HepG2 (cell line): ENCODE measurements around the gene MXD3. TPM values are rescaled to one million over a fixed set of nuclear protein-coding genes. Genes with fewer than 3 reads are reported as not detected.
A peak's percentile ranks its signal among the peaks of the same experiment; 100 is the strongest.

Experiments
- CSRNP1 ChIP-seq: sonication (generic); formaldehyde crosslinking; IDR thresholded peaks from 2 replicates; pipeline ENCODE4 v1.8.1; 2023; ENCODE audit warnings: mild to moderate bottlenecking, missing genetic modification reagents
- DPF2 ChIP-seq: sonication (generic); formaldehyde crosslinking; IDR thresholded peaks from 2 replicates; pipeline ENCODE4 v1.4.0; 2020; ENCODE audit warnings: mild to moderate bottlenecking, low read depth, missing genetic modification reagents, borderline replicate concordance
- ELK4 ChIP-seq: sonication (generic); formaldehyde crosslinking; IDR thresholded peaks from 2 replicates; pipeline ENCODE4 v1.9.0; 2021; ENCODE audit warnings: missing genetic modification reagents, borderline replicate concordance
- EP300 ChIP-seq, 3 experiments: sonication (generic) in 1 of 3; formaldehyde crosslinking in 1 of 3; IDR thresholded peaks; 2 replicates each; pipeline versions ENCODE4 v1.5.1 to v1.6.1; 2011 to 2020; ENCODE audit warnings: low read depth in 2 of 3, low read length in 2 of 3, borderline replicate concordance in 1 of 3, improper control_type of control experiment in 1 of 3, mild to moderate bottlenecking in 1 of 3, missing genetic modification reagents in 1 of 3, moderate library complexity in 1 of 3
- FOXA3 ChIP-seq: IDR thresholded peaks from 2 replicates; pipeline ENCODE4 v1.6.1; 2016; ENCODE audit warnings: missing genetic modification reagents, missing compliant biosample characterization
- FOXJ3 ChIP-seq: sonication (generic); formaldehyde crosslinking; IDR thresholded peaks from 2 replicates; pipeline ENCODE4 v1.4.0; 2020; ENCODE audit warnings: missing genetic modification reagents, mild to moderate bottlenecking, borderline replicate concordance
- MXI1 ChIP-seq: IDR thresholded peaks from 3 replicates; pipeline ENCODE4 v1.6.1; 2012; ENCODE audit warnings: low read depth, low read length, inconsistent platforms, borderline replicate concordance
- SOX5 ChIP-seq: IDR thresholded peaks from 2 replicates; pipeline ENCODE4 v1.6.1; 2016; ENCODE audit warnings: borderline replicate concordance
- ZNF570 ChIP-seq: sonication (generic); formaldehyde crosslinking; IDR thresholded peaks from 2 replicates; pipeline ENCODE4 v1.4.0; 2020; ENCODE audit warnings: mild to moderate bottlenecking, missing genetic modification reagents, borderline replicate concordance
- polyA plus RNA-seq, 8 experiments: library from polyadenylated mRNA; depleted of rRNA in 3 of 8; stranded (reverse) in 7 of 8; unstranded in 1 of 8; fragments of >200 nt; fragmentation: Illumina TruSeq in 4 of 8; extraction: Trizol in 4 of 8; gene quantifications; 2 replicates each; pipeline versions ENCODE4 v1.2.1 to v1.2.3, GENCODE V29; 2011 to 2016; ENCODE audit warnings: low read depth in 4 of 8, missing spikeins in 1 of 8, mixed read lengths in 1 of 8; ENCODE audit not compliant: insufficient read depth in 1 of 8
- total RNA-seq, 5 experiments: library from RNA; depleted of rRNA; stranded (reverse); fragments of >200 nt; fragmentation: Illumina TruSeq; extraction: Trizol; gene quantifications; 2 replicates each; pipeline ENCODE4 v1.2.3, GENCODE V29; 2016; ENCODE audit warnings: low read depth in 1 of 5
- TF ChIP-seq, protein P1 (sequence below): IDR thresholded peaks from 2 replicates; pipeline ENCODE4 v1.6.1; 2012; ENCODE audit warnings: low read length, improper control_type of control experiment
- TF ChIP-seq, protein P2 (sequence below): IDR thresholded peaks from 2 replicates; pipeline ENCODE4 v1.6.1; 2016; ENCODE audit warnings: missing genetic modification reagents, missing compliant biosample characterization
- TF ChIP-seq, protein P3 (sequence below): sonication (generic); formaldehyde crosslinking; IDR thresholded peaks from 2 replicates; pipeline ENCODE4 v1.5.0; 2020; ENCODE audit warnings: mild to moderate bottlenecking, missing genetic modification reagents
- TF ChIP-seq, protein P4 (sequence below): sonication (generic); formaldehyde crosslinking; IDR thresholded peaks from 2 replicates; pipeline ENCODE4 v1.4.0; 2020; ENCODE audit warnings: low read depth, mild to moderate bottlenecking, missing genetic modification reagents
- TF ChIP-seq, protein P5 (sequence below): sonication (generic); formaldehyde crosslinking; conservative IDR thresholded peaks from 2 replicates; pipeline ENCODE4 v1.8.0; 2022; ENCODE audit warnings: missing genetic modification reagents

Gene MXD3
- total and polyA plus RNA-seq, 2 of the 13 experiments (the other 11 are each of a cell fraction or from before 2014, with no cell fraction given): 10.5 to 12.8 TPM

- TF ChIP-seq, protein P1, sequence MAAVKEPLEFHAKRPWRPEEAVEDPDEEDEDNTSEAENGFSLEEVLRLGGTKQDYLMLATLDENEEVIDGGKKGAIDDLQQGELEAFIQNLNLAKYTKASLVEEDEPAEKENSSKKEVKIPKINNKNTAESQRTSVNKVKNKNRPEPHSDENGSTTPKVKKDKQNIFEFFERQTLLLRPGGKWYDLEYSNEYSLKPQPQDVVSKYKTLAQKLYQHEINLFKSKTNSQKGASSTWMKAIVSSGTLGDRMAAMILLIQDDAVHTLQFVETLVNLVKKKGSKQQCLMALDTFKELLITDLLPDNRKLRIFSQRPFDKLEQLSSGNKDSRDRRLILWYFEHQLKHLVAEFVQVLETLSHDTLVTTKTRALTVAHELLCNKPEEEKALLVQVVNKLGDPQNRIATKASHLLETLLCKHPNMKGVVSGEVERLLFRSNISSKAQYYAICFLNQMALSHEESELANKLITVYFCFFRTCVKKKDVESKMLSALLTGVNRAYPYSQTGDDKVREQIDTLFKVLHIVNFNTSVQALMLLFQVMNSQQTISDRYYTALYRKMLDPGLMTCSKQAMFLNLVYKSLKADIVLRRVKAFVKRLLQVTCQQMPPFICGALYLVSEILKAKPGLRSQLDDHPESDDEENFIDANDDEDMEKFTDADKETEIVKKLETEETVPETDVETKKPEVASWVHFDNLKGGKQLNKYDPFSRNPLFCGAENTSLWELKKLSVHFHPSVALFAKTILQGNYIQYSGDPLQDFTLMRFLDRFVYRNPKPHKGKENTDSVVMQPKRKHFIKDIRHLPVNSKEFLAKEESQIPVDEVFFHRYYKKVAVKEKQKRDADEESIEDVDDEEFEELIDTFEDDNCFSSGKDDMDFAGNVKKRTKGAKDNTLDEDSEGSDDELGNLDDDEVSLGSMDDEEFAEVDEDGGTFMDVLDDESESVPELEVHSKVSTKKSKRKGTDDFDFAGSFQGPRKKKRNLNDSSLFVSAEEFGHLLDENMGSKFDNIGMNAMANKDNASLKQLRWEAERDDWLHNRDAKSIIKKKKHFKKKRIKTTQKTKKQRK: no peak
- TF ChIP-seq, protein P2, sequence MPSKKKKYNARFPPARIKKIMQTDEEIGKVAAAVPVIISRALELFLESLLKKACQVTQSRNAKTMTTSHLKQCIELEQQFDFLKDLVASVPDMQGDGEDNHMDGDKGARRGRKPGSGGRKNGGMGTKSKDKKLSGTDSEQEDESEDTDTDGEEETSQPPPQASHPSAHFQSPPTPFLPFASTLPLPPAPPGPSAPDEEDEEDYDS: no peak
- TF ChIP-seq MXI1 (peak; percentile 36; the same call in 1 of the 3 replicates), FOXJ3 (CRISPR knock-in tag) (peak; percentile 73; the same call in 1 of the 2 replicates), SOX5 (CRISPR knock-in tag) (peak; percentile 97), ELK4 (CRISPR knock-in tag) (no peak), FOXA3 (CRISPR knock-in tag) (peak; percentile 45; the same call in 1 of the 2 replicates), EP300 (IDR thresholded peaks at IDR 0.05; ENCODE audit: low read depth in 2 of 2, low read length in 2 of 2) (peak; percentile 66 to 68; a peak in 3 of 4 replicates), EP300 (CRISPR knock-in tag; IDR thresholded peaks at IDR 0.05; ENCODE audit: borderline replicate concordance) (0 out of 2 replicates have a peak, but pooled peaks have one; percentile 12), DPF2 (CRISPR knock-in tag) (0 out of 2 replicates have a peak, but pooled peaks have one; percentile 51), CSRNP1 (CRISPR knock-in tag) (no peak), ZNF570 (CRISPR knock-in tag) (no peak)
- TF ChIP-seq, protein P3, sequence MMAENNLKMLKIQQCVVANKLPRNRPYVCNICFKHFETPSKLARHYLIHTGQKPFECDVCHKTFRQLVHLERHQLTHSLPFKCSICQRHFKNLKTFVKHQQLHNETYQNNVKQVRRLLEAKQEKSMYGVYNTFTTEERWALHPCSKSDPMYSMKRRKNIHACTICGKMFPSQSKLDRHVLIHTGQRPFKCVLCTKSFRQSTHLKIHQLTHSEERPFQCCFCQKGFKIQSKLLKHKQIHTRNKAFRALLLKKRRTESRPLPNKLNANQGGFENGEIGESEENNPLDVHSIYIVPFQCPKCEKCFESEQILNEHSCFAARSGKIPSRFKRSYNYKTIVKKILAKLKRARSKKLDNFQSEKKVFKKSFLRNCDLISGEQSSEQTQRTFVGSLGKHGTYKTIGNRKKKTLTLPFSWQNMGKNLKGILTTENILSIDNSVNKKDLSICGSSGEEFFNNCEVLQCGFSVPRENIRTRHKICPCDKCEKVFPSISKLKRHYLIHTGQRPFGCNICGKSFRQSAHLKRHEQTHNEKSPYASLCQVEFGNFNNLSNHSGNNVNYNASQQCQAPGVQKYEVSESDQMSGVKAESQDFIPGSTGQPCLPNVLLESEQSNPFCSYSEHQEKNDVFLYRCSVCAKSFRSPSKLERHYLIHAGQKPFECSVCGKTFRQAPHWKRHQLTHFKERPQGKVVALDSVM (CRISPR knock-in tag): 0 out of 2 replicates have a peak, but pooled peaks have one; percentile 3
- TF ChIP-seq, protein P4, sequence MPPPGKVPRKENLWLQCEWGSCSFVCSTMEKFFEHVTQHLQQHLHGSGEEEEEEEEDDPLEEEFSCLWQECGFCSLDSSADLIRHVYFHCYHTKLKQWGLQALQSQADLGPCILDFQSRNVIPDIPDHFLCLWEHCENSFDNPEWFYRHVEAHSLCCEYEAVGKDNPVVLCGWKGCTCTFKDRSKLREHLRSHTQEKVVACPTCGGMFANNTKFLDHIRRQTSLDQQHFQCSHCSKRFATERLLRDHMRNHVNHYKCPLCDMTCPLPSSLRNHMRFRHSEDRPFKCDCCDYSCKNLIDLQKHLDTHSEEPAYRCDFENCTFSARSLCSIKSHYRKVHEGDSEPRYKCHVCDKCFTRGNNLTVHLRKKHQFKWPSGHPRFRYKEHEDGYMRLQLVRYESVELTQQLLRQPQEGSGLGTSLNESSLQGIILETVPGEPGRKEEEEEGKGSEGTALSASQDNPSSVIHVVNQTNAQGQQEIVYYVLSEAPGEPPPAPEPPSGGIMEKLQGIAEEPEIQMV (CRISPR knock-in tag): no peak
- TF ChIP-seq, protein P5, sequence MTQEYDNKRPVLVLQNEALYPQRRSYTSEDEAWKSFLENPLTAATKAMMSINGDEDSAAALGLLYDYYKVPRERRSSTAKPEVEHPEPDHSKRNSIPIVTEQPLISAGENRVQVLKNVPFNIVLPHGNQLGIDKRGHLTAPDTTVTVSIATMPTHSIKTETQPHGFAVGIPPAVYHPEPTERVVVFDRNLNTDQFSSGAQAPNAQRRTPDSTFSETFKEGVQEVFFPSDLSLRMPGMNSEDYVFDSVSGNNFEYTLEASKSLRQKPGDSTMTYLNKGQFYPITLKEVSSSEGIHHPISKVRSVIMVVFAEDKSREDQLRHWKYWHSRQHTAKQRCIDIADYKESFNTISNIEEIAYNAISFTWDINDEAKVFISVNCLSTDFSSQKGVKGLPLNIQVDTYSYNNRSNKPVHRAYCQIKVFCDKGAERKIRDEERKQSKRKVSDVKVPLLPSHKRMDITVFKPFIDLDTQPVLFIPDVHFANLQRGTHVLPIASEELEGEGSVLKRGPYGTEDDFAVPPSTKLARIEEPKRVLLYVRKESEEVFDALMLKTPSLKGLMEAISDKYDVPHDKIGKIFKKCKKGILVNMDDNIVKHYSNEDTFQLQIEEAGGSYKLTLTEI (CRISPR knock-in tag): no peak
These were observed 14.2 kb upstream of the MXD3 start (continued) for GRCh38 chr5:177325868-177326381.
